Subcutaneous adipose tissue (tissue), 4 donors: ENCODE data around the gene MTAP. TPM values are rescaled to one million over a fixed set of nuclear protein-coding genes. Genes with fewer than 3 reads are reported as not detected.

Experiments
- total RNA-seq, 4 donors: library from RNA; depleted of rRNA; stranded (reverse); fragments of >200 nt; gene quantifications; one replicate each; pipeline ENCODE4 v1.1.0, GENCODE V29; 2016
- TF ChIP-seq, protein P1 (sequence below): fragments of 450-650 bp; IDR thresholded peaks from one replicate; pipeline ENCODE4 v1.5.1; 2016; ENCODE audit warnings: low read depth, mild to moderate bottlenecking, control low read depth, antibody characterized with exemption, moderate library complexity

MTAP gene
- total RNA-seq, 4 donors from 2014 or later, result 17.7 to 22.8 (median 20.6) TPM

DNA sequence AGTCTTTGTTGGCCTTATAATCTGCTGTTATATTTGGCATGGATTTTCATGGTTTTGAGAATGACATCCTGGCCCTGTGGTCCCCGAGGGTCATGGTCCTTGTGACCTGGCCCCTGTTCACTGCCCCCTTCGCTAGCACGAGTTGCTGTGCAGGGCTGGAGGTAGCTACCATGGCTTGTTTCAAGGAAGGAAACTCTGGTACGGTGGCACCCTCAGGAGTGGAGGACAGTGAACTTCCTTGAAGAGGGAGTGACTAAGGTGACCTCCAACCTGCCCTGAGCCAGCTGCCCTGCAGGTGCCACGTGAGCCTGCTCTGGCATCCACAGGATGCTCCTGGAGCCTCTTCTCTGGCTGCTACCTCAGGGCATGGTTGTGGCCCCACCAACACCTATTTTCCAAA is 62.1 kb downstream of the MTAP start:
- TF ChIP-seq, protein P1, sequence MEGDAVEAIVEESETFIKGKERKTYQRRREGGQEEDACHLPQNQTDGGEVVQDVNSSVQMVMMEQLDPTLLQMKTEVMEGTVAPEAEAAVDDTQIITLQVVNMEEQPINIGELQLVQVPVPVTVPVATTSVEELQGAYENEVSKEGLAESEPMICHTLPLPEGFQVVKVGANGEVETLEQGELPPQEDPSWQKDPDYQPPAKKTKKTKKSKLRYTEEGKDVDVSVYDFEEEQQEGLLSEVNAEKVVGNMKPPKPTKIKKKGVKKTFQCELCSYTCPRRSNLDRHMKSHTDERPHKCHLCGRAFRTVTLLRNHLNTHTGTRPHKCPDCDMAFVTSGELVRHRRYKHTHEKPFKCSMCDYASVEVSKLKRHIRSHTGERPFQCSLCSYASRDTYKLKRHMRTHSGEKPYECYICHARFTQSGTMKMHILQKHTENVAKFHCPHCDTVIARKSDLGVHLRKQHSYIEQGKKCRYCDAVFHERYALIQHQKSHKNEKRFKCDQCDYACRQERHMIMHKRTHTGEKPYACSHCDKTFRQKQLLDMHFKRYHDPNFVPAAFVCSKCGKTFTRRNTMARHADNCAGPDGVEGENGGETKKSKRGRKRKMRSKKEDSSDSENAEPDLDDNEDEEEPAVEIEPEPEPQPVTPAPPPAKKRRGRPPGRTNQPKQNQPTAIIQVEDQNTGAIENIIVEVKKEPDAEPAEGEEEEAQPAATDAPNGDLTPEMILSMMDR, result no peak

DNA sequence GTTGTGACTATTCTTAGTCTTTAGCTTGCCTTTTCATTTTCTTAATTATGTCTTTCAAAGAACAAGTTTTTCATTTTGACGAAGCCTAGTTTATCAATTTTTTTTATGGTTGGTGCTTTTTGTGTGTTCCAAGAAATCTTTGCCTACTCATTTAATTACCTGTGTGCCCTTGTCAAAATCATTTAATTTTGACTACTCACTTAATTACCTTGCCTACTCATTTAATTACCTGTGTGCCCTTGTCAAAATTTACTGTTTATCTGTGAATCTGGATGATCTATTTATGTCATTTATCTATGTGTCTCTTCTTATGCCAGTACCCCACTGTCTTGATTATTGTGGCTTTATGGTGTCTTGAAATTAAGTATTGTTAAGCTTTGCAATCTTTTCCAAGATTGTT is 63.9 kb downstream of the MTAP start:
- TF ChIP-seq, protein P1, result no peak

DNA sequence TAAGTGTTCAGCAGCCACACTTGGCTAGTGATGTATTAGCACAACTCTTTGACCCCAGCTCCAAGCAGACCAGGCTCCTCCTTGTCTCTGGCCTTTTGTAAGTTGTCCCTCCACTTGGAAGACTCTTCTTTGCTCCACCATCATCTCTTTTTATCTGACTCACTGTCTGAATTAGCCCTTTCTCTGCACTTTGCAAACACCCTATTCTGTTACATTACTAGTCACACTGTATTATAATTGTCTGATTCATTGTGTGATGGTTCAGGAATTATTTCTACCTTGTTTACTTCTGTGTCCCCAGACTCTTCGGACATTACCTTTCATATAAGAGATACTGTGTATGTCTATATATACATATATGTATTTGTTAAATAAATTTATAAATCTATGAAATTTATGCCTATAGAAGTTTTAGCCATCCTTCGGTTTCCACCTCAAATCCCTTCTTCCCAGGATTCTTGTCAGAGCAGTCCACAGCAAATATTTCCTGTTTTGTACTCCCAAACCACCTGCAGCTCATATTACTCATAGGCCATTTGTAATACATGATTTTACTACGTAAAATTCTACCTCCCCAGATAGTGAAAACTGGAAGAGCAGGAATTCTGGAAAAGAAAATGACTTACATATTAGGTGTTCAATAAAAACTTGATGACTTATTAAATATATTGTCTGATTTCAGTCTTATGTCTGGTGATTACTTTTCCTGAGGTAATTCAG is 69.0 kb downstream of the MTAP start:
- TF ChIP-seq, protein P1, result no peak

DNA sequence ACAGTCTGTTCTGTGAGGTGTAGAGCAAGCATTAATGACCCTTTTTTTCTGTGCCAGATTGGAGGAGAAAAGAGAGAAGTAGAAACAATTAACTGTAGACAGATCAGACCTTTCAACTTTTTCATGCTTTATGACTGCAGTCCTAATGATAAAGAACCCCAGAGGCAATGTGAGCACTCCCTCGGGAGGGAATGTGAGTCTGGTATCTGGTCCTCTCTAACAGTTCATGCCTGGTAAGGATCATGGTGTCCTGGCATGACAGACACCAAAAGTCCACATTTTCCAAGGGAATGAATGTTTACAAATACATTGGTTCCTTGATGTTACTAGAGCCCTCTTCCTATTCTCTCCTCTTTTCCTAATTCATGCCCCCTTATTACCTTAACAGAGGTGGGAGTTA is 70.3 kb downstream of the MTAP start:
- TF ChIP-seq, protein P1, result no peak

DNA sequence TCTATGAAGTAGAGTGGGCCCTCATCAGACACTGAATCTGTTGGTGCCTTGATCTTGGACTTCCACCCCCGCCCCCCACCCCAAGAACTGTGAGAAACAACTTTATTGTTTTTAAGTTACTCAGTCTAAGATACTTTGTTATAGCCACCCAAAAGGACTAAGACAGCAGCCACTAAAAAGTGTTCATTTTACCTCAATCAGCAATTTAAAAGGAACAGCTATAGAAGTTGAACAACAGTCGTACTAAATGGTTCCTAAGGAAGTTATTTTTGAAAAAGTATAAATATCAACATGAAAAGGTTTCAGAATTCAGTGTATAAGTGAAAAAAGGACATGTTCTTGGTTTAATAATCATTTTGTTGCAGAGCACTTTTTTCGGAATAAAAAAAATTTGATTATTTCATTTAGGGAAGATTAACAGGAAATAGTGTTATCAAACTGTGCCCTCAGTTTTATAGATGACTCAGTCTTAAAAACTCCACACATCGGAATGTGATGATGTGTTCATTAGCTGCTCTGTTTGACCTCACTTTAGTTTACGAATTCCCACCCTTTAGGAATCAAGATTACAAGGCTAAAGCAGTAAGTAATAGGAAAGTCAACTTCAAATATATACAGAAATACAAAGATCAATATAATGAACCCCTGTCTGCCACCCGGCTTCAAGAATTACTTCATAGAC is 71.2 kb downstream of the MTAP start:
- TF ChIP-seq, protein P1, result no peak

DNA sequence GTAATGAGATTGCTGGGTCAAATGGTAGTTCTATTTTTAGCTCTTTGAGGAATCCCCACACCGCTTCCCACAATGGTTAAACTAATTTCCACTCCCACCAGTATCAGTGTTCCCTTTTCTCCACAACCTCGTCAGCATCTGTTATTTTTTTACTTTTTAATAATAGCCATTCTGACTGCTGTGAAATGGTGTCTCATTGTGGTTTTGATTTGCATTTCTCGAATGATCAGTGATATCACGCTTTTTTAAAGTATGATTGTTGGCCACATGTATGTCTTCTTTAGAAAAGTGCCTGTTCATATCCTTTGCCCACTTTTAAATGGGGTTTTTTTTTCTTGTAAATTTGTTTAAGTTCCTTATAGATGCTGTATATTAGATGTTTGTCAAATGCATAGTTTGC is 73.5 kb downstream of the MTAP start:
- TF ChIP-seq, protein P1, result no peak

DNA sequence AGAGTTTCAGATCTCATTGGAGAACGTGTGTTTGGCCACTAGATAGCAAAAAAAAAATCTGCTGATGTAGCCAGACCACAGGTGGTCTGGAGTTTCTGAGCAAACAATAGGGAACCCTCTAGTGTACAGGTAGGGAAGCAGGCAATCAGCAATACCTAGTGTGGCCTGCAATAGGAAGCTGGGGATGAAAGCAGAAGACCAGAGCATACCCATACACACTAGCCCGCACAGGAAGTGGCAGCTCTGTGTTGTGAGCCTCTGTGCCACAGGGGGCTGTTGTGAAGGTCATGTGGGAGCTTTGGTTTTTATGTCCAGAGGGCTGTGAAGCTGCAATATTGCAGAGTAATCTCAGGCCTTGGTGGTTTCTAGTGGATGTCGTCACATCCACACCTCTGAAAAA is 81.2 kb downstream of the MTAP start:
- TF ChIP-seq, protein P1, result no peak
